ENCODE results near the gene KLF13. TPM values are rescaled to one million over a fixed set of nuclear protein-coding genes. Genes with fewer than 3 reads are reported as not detected.

Gene KLF13
- total RNA-seq, 4 donors from 2014 or later = 49.7 to 67.5 (median 62.3) TPM

- DNase-seq (ENCODE audit: low spot score) = no peak
- no peak for TF ChIP-seq CTCF (IDR thresholded peaks at IDR 0.05)
- peak; percentile 14 for ATAC-seq (ENCODE audit: low FRiP score)
These were observed 66.2 kb downstream of the KLF13 start for GRCh38 chr15:31392761-31393401.

GRCh38 chr15:31393444-31394091, 66.9 kb downstream of the KLF13 start:
- no peak for TF ChIP-seq CTCF (IDR thresholded peaks at IDR 0.05)
- ATAC-seq (ENCODE audit: low FRiP score) (no peak), DNase-seq (ENCODE audit: low spot score) (no peak)

GRCh38 chr15:31396881-31397560, 70.4 kb downstream of the KLF13 start:
- ATAC-seq (ENCODE audit: low FRiP score) = peak; percentile 94
- no peak for TF ChIP-seq CTCF (IDR thresholded peaks at IDR 0.05)
- DNase-seq (ENCODE audit: low spot score) = peak; percentile 73

GRCh38 chr15:31397851-31398661, 71.4 kb downstream of the KLF13 start:
- DNase-seq (ENCODE audit: low spot score) (no peak), ATAC-seq (ENCODE audit: low FRiP score) (no peak)
- TF ChIP-seq CTCF (IDR thresholded peaks at IDR 0.05) = no peak

GRCh38 chr15:31398677-31399301, 72.2 kb downstream of the KLF13 start:
- TF ChIP-seq CTCF (IDR thresholded peaks at IDR 0.05) = no peak
- ATAC-seq (ENCODE audit: low FRiP score) = no peak
- DNase-seq (ENCODE audit: low spot score) = no peak

- no peak for DNase-seq (ENCODE audit: low spot score)
- ATAC-seq (ENCODE audit: low FRiP score) = no peak
- no peak for TF ChIP-seq CTCF (IDR thresholded peaks at IDR 0.05)
These were observed 73.0 kb downstream of the KLF13 start for GRCh38 chr15:31399544-31400171.
